ENCODE results near the gene ZMAT3. TPM values are rescaled to one million over a fixed set of nuclear protein-coding genes. Genes with fewer than 3 reads are reported as not detected.
"Not testable (repeated sequence)": the region's sequence is repeated elsewhere in the genome, so short reads cannot be mapped to it uniquely, and the experiment has no call there.

Gene ZMAT3
- total RNA-seq, 1 donor, result 44.9 TPM

DNA sequence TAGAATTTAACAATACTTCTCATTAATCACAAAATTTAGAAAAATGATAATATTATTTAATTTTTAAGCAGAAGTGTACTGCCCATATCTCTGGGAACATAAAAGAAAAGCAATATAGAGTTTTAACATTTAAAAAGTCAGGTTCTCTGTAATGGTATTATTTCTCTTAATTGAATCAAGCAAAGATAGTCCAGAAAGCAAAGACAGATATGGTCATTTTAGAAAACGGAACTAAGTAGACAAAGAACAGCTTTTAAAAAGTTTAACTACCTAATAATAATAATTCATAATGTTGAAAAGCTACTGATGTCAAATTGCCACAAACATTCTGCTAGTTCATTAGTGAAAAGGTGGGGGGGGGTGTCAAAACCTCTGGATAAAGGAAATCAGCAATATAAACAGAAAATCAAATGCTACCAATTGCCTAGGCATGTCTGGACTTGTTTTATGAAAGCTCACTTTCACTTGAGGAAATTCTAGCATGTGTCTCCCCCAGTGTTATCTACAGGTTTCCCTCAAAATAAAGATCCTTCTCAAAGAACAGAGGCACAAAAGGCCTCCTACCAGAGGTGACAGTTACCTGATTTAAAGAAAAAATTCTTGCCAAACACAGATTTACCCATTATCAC is 1.7 kb downstream of the ZMAT3 start:
- H3K4me3 ChIP-seq (ENCODE audit: low read depth, low read length), result peak overlapping the region; percentile 75
- peak; percentile 61 for DNase-seq (ENCODE audit: low read depth)
- TF ChIP-seq, protein P1, sequence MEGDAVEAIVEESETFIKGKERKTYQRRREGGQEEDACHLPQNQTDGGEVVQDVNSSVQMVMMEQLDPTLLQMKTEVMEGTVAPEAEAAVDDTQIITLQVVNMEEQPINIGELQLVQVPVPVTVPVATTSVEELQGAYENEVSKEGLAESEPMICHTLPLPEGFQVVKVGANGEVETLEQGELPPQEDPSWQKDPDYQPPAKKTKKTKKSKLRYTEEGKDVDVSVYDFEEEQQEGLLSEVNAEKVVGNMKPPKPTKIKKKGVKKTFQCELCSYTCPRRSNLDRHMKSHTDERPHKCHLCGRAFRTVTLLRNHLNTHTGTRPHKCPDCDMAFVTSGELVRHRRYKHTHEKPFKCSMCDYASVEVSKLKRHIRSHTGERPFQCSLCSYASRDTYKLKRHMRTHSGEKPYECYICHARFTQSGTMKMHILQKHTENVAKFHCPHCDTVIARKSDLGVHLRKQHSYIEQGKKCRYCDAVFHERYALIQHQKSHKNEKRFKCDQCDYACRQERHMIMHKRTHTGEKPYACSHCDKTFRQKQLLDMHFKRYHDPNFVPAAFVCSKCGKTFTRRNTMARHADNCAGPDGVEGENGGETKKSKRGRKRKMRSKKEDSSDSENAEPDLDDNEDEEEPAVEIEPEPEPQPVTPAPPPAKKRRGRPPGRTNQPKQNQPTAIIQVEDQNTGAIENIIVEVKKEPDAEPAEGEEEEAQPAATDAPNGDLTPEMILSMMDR (IDR thresholded peaks at IDR 0.05; ENCODE audit: insufficient read depth, low read depth, low read length), result no peak

DNA sequence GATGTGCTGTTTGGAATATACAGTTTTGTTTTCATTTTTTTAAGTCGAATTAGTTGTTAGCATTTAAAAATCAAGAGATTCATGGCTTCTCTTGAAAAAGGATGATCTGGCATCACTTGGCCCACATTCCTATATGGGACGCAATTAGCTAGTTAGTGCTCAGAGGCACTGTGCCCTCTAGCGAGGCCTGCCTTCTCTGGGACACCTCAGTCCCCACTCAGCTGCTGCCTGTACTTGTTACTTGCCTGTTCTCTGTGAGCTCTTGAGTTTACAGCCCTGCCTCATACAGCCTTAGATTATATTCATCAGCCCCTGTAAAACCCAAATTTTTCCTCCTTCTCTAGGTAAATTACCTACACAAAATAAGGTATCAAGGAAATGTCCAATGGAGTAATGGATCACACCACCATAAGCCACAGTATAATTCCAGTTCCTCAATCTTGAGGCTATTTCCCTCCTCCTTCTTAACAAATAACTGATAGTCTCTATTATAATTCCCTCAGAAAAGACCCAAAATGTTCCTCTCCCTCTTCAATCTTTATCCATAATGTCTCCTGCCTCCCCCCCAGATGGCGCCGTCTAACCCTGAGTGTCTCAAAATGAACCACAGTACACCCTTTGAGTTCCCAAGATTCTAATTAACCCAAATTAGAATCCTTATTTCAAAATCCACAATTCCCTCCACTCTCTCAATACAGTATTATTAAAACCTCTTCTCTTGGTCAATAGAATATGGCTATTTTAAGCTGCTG is 2.7 kb downstream of the ZMAT3 start:
- TF ChIP-seq, protein P1 (IDR thresholded peaks at IDR 0.05; ENCODE audit: insufficient read depth, low read depth, low read length), result peak; percentile 55
- peak overlapping the region; percentile 75 for H3K4me3 ChIP-seq (ENCODE audit: low read depth, low read length)
- DNase-seq (ENCODE audit: low read depth), result peak; percentile 55

DNA sequence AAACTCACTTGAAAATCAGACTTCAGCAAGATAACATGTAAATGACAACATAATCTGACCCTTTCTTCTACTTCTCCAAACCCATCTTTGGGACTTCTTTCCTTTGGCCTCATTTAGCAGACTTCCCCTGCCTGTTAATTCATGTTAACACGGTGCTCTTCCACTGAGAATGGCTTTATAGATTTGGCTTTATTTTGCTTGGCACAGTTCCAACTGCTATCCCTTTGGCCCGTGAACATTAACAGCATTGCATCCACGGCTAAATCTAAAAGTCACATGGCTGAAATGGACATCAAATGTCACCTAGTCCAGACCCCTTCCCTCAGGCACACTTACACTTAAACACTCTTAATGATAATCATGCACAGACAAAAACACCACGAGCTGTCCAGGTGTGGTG is 3.8 kb downstream of the ZMAT3 start:
- TF ChIP-seq, protein P1 (IDR thresholded peaks at IDR 0.05; ENCODE audit: insufficient read depth, low read depth, low read length), result no peak
- no peak for DNase-seq (ENCODE audit: low read depth)

GRCh38 chr3:179067291-179067690 is 4.3 kb downstream of the ZMAT3 start:
- no peak for DNase-seq (ENCODE audit: low read depth)
- TF ChIP-seq, protein P1 (IDR thresholded peaks at IDR 0.05; ENCODE audit: insufficient read depth, low read depth, low read length), result no peak
- H3K4me3 ChIP-seq (ENCODE audit: low read depth, low read length), result no peak overlapping the region

More for the DNA sequence above, 3.8 kb downstream of the ZMAT3 start:
- no peak overlapping the region for H3K4me3 ChIP-seq (ENCODE audit: low read depth, low read length)

DNA sequence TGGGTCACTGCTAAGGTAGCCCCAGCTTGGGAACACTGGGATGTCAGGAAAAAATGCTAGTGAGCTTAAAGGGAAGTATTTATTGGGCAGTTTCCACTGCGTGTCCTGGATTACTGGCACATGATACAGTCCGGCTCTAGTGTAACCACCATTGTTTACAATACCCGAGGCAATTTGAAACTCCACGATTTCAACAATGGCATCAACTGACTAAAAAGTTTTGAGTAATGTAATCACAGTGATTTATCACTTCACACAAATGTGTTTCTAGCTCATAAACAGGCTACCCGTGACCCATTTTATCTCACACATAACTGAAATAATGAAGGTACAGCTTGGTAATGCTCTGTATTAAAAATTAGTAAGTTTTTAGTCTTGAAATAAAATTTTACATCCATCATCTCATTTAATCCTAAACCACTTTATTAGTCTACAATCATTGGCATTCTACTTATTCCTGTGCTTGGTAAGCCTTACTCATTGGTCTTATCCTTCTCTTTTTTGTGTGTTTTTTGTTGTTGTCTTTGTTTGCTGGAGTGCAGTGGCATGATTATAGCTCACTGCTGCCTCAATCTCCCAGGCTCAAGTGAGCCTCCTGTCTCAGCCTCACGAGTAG is 7.6 kb downstream of the ZMAT3 start:
- H3K4me3 ChIP-seq (ENCODE audit: low read depth, low read length), result no peak overlapping the region
- TF ChIP-seq, protein P1 (IDR thresholded peaks at IDR 0.05; ENCODE audit: insufficient read depth, low read depth, low read length), result no peak
- peak; percentile 91 for DNase-seq (ENCODE audit: low read depth)

- no peak overlapping the region for H3K4me3 ChIP-seq (ENCODE audit: low read depth, low read length)
- TF ChIP-seq, protein P1 (IDR thresholded peaks at IDR 0.05; ENCODE audit: insufficient read depth, low read depth, low read length), result no peak
- DNase-seq (ENCODE audit: low read depth), result no peak
These were observed 15.3 kb downstream of the ZMAT3 start for GRCh38 chr3:179056326-179056725.

DNA sequence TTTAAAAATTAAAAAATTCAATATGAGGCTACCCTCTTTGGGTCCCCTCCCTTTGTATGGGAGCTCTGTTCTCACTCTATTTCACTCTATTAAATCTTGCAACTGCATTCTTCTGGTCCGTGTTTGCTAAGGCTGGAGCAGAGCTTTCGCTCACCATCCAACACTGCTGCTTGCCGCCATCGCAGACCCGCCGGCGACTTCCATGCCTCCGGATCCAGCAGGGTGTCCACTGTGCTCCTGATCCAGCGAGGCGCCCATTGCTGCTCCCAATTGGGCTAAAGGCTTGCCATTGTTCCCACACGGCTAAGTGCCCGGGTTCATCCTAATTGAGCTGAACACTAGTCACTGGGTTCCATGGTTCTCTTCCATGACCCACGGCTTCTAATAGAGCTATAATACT is 17.0 kb downstream of the ZMAT3 start:
- H3K4me3 ChIP-seq (ENCODE audit: low read depth, low read length); DNase-seq (ENCODE audit: low read depth): not testable (repeated sequence)
